NCI-H1048 (cell line): Measurements from ENCODE around the gene DHRS12.
"Not testable (repeated sequence)": the region's sequence is repeated elsewhere in the genome, so short reads cannot be mapped to it uniquely, and the experiment has no call there.

ENCODE experiments used
- DNase-seq: peaks from one replicate; lab custom pipeline; 2025; lab: John Stamatoyannopoulos, UW

DHRS12 gene

GRCh38 chr13:51827254-51827653 lies 23.3 kb upstream of the DHRS12 start:
- no peak for DNase-seq

- DNase-seq, result no peak
Observed at GRCh38 chr13:51826606-51827005, 22.6 kb upstream of the DHRS12 start.

GRCh38 chr13:51825681-51826254 lies 21.8 kb upstream of the DHRS12 start:
- DNase-seq, result no peak

DNA sequence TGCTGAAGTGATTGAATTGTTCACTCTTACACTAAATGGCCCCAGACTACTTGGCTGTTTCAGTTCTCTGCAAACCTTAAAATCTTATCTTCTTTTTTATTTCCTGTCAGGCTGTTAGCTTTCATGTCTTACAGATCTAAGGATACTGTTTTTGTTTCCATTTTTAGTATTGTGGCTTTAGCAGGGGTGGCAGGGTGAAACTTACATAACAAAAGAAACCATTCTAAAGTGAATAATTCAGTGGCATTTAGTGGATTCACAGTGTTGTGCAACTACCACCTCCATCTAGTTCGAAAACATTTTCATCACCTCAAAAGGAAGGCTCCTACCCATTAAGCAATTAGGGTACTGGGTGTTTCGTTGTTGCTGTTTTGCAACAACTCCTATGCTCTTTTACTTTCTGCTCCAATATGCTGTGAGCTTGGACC lies 21.2 kb upstream of the DHRS12 start:
- DNase-seq, result no peak

DNA sequence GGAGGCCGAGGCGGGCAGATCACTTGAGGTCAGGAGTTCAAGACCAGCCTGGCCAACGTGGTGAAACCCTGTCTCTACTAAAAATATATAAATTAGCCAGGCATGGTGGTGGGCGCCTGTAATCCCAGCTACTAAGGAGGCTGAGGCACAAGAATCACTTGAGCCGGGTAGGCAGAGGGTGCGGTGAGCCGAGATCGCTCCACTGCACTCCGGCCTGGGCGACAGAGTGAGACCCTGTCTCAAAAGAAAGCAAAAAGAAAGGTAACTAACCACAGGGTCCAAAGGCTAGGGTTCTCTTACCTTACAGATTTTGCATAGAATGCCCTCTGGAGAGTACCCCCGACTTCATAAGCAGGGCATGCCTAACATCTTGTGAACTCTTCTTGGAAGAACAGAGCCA lies 20.7 kb upstream of the DHRS12 start:
- DNase-seq, result not testable (repeated sequence)

GRCh38 chr13:51823863-51824262 lies 19.9 kb upstream of the DHRS12 start:
- no peak for DNase-seq

DNA sequence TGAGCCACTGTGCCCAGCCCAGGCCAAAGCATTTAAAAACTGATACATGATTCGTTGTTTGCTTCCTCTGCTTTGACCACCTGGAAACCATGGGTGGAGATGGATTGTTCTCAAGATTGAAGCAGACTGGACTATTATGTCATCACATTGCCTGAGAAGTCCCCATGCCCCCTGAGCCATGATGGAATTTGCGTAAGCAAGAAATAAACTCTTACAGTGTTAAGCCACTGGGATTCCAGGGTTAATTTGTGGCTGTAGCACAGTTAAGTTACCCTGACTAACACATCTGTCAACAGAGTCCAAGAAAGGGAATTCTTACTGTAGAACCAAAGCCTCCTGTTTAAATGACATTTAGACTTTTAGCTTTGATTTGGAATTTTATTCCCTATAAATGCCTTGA lies 19.4 kb upstream of the DHRS12 start:
- no peak for DNase-seq

GRCh38 chr13:51822106-51822815 lies 18.3 kb upstream of the DHRS12 start:
- DNase-seq, result no peak

DNA sequence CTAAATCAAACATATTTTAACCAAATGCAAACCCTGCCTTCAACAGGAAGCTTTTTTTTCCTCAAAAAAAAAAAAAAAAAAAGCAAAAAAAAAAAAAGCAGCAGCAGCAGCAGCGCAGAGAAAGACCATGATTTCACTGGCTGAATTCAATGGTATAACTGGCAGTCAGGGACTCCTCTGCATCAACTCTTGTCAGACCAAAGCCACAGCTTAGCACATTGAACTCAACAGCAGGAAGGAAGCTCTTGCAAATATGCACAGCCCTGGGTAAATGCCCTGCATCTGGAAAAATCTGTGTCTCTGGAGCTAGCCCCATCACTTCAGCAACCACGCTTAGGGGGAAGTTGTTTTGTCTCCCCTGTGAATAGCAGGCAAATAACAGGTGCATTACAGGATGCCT lies 17.6 kb upstream of the DHRS12 start:
- DNase-seq, result no peak

DNA sequence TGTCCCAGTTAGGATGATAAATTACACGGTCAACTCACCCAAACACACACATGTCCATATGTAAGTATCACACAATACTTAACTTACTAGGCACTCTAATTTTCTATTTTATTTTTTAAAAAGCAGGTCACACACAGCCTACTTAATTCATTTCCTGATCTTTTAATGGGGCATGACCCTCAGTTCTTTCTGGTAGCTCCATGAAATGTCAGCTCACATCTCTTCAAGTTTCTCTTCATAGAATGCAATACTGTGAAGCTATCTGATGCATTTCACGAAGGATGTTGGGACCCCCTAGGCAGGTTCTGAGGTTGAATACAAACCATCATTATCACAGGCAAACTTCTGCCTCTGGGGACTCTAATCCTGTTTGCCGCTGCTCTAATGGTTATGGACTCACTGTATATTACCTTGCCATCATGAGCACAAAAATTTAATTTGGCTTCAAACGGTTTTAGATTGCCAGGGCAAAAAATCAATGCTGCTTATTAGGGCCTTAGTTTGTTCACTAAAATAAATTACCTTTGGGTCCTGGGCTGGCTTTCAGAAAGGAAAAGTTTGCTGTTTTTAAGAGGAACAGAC lies 16.1 kb upstream of the DHRS12 start:
- DNase-seq, result no peak

DNA sequence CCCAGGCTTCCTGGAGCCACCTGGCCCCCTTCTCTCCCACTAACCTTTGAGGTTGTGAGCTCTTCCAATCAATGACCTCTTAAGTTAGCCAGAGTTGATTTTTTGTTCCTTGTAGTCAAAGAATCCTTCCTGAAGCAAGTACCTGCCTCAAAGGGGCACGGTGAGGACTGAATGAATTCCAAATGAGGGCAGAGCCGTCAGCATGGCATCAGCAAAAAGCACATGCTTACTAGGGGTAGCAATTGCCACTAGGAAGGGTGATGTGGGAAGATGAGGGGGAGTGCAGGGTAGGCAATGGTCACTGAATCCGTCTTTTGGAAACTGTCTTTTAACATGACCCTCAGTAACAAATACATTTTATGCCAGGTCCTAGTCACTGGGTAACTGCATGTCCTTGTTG lies 15.6 kb upstream of the DHRS12 start:
- DNase-seq, result no peak

DNA sequence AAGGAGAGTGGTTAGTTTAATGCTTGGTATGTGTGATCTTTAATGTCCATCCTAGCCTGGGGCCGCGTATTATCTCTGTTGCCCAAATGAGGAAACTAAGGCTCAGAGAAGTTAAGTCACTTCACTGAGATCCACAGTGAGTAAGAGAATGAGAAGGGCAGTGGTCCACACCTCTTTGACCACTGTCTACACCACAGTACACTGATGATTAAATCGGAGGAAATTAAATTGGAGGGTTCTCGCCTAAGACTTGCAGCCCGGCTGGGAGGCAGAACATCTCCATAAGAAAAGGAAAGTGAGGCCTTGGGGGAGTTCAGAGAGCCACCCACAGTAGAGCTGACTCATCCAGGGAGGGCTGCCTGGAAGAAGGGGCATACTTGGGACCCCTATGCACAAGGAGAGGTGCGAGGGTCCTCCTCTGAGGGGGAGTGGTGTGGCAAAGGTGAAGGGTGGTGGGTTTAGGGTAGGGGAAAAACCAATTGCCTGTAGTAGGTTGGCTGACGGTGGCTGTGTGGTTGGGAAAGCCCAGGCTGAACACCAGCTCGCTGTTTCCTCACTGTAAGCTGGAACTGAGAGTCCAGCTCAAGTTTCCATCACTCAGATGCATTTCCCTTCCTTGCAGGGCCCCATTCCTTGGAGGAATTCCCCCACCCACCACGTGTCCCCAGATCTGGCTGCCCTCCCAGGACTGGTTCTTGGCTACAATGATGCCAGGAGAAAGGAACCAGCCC lies 15.0 kb upstream of the DHRS12 start:
- no peak for DNase-seq

- DNase-seq, result no peak
Observed at GRCh38 chr13:51818276-51818675, 14.3 kb upstream of the DHRS12 start.

DNA sequence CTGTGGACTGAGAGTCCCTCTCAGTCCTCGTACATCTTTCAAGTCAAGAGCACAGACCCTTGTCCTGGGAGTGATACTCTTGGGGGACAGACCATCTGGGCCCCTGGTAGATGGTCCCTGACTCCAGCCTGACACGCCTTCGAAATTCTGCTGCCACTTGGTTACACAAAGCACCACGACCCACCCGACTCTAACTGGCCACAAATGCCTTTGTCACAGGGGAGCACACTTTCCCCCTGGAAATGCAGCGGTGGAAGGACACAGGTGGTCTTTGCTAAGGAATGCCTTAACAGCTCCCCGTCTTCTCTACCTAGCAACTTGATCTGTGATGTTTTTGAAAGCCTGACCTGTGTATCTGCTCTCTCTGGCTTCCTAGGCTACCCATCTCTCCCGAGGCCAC lies 13.8 kb upstream of the DHRS12 start:
- DNase-seq, result no peak

DNA sequence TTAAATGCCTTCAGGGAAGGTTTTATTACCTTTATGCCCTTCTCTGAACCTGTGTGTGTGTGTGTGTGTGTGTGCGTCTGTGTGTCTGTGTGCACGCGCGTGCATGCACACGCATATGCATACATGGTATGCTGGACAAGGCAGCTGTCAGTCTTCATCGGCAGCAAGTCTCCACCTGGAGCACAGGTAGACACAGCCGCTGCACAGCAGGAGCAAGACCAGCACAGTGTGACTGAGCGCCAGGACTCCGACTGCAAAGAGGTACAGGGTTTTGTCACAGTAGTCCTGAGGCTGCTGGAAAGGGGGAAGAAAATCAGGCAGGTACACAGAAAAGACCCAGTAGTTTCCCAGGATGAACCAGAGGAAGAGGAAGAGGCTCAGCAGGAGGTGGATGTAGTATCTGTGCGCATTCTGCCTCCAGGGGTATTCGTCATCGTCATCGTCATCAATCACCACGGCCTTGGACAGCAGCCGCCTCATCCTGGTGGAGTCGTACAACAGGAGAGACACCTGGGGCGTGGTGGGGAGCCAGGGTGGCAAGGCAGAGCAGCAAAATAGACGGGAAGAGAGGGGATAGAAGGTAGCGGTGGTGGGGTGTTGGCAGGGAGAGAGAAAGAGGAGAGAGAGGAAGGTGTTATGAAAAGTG lies 12.8 kb upstream of the DHRS12 start:
- DNase-seq, result no peak

GRCh38 chr13:51815848-51816247 lies 11.9 kb upstream of the DHRS12 start:
- DNase-seq, result no peak

GRCh38 chr13:51814825-51815650 lies 11.1 kb upstream of the DHRS12 start:
- DNase-seq, result no peak

DNA sequence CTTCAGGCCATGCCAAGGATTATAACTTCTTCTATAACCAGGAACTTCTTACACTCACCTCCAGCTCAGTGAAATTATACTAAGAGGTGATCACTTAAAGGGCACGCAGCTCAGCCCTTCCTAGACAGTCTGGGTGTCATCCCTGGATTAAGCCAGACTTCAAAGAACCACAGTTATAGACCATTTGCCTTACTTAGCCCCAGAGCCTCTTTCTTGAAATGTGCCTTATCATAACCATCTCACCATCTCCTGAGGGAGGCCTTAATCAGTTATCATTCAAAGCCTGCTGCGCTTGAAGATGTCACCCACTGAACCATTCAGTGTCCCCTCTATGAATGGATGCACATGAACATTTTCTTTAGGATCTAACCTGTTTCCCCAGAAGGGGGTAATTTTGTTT lies 10.1 kb upstream of the DHRS12 start:
- DNase-seq, result no peak

- no peak for DNase-seq
Observed at GRCh38 chr13:51811920-51812451, 8.0 kb upstream of the DHRS12 start.

GRCh38 chr13:51811046-51811445 lies 7.1 kb upstream of the DHRS12 start:
- no peak for DNase-seq

GRCh38 chr13:51808811-51809210 lies 4.8 kb upstream of the DHRS12 start:
- no peak for DNase-seq
